Daoy (cell line): ENCODE data around the gene TRPC3. TPM values are rescaled to one million over a fixed set of nuclear protein-coding genes. Genes with fewer than 3 reads are reported as not detected.
A peak's percentile ranks its signal among the peaks of the same experiment; 100 is the strongest.

Source experiments
- DNase-seq: peaks from one replicate; pipeline ENCODE4 v3.0.0-alpha.2; 2015; ENCODE audit warnings: low read depth
- total RNA-seq: library from RNA; depleted of rRNA; stranded (reverse); fragments of >200 nt; shearing (Covaris generic); gene quantifications from 2 replicates; pipeline ENCODE4 v1.2.3, GENCODE V29; 2014; rRNA removed

The TRPC3 gene
- total RNA-seq: 1.1 and 1.3 TPM in 2 replicates

- DNase-seq: peak; percentile 33
Measured at GRCh38 chr4:121951521-121952110, at the start of gene TRPC3. Gene TRPC3, minus strand, starts transcription at chr4:121952060. Its CDS starts 380 bp downstream, at chr4:121951680.

- DNase-seq: no peak
Measured at GRCh38 chr4:122000849-122001248, 49.0 kb upstream of the TRPC3 start.

- no peak for DNase-seq
Measured at GRCh38 chr4:121998024-121998423, 46.2 kb upstream of the TRPC3 start.

- DNase-seq: no peak
Measured at GRCh38 chr4:121995790-121996537, 44.1 kb upstream of the TRPC3 start.

- no peak for DNase-seq
Measured at GRCh38 chr4:121991968-121992367, 40.1 kb upstream of the TRPC3 start.

GRCh38 chr4:121990489-121990888, 38.6 kb upstream of the TRPC3 start:
- DNase-seq: no peak

- DNase-seq: no peak
Measured at GRCh38 chr4:121989715-121990114, 37.9 kb upstream of the TRPC3 start.

- no peak for DNase-seq
Measured at GRCh38 chr4:121988950-121989349, 37.1 kb upstream of the TRPC3 start.

- DNase-seq: no peak
Measured at GRCh38 chr4:121980643-121981042, 28.8 kb upstream of the TRPC3 start.

- DNase-seq: no peak
Measured at GRCh38 chr4:121978172-121978516, 26.3 kb upstream of the TRPC3 start.

GRCh38 chr4:121977251-121978171, 25.7 kb upstream of the TRPC3 start:
- no peak for DNase-seq

GRCh38 chr4:121975784-121976183, 23.9 kb upstream of the TRPC3 start:
- DNase-seq: no peak

GRCh38 chr4:121973816-121974215, 22.0 kb upstream of the TRPC3 start:
- DNase-seq: no peak

GRCh38 chr4:121968859-121969258, 17.0 kb upstream of the TRPC3 start:
- no peak for DNase-seq

- no peak for DNase-seq
Measured at GRCh38 chr4:121964958-121965357, 13.1 kb upstream of the TRPC3 start.

GRCh38 chr4:121960818-121961217, 9.0 kb upstream of the TRPC3 start:
- no peak for DNase-seq

GRCh38 chr4:121958777-121959176, 6.9 kb upstream of the TRPC3 start:
- no peak for DNase-seq

- no peak for DNase-seq
Measured at GRCh38 chr4:121957266-121957665, 5.4 kb upstream of the TRPC3 start.

GRCh38 chr4:121953860-121954259, 2.0 kb upstream of the TRPC3 start:
- no peak for DNase-seq

GRCh38 chr4:121952290-121952689, 430 bp upstream of the TRPC3 start:
- DNase-seq: no peak

- peak; percentile 29 for DNase-seq
Measured at GRCh38 chr4:121950680-121951520, 960 bp downstream of the TRPC3 start.
